HG03196 (cell line): ENCODE results near the gene GXYLT1.
A peak's percentile ranks its signal among the peaks of the same experiment; 100 is the strongest.
"Not testable (repeated sequence)": the region's sequence is repeated elsewhere in the genome, so short reads cannot be mapped to it uniquely, and the experiment has no call there.

Experiments used
- ATAC-seq: cut with Tn5 transposase; IDR thresholded peaks from one replicate; pipeline ENCODE4 v1.9.1; 2021; ENCODE audit not compliant: unreplicated experiment

The GXYLT1 gene

DNA sequence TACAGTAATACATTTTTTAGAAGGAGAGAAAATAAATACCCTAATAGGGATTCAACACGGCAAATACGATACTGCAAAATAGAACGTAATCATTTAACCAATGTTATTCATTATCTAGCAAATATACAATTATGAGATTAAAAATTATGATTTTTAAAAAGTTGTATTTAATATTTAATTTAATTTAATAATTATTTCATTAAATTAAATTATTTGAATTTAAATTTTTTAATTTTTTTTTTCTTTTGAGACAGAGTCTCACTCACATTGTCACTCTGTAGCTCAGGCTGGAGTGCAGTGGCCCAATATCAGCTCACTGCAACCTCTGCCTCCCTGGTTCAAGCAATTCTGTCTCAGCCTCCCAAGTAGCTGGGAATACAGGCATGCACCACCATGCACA lies 42.0 kb downstream of the GXYLT1 start:
- no peak for ATAC-seq

DNA sequence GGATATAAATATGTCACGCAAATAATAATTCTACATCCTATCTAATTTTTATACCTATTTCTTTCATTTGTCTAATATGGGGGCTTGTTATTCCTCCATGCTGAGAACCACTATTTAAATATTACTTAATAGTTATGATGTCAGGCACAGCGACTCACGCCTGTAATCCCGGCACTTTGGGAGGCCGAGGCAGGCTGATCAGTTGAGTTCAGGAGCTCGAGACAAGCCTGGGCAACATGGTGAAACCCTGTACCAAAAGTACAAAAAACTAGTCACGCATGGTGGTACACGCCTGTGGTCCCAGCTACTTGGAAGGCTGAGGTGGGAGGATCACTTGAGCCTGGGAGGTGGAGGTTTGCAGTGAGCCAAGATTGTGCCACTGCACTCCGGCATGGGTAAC lies 45.2 kb downstream of the GXYLT1 start:
- no peak for ATAC-seq

GRCh38 chr12:42097971-42098370 lies 46.7 kb downstream of the GXYLT1 start:
- ATAC-seq = peak; percentile 86

GRCh38 chr12:42094277-42094676 lies 50.4 kb downstream of the GXYLT1 start:
- ATAC-seq = no peak

DNA sequence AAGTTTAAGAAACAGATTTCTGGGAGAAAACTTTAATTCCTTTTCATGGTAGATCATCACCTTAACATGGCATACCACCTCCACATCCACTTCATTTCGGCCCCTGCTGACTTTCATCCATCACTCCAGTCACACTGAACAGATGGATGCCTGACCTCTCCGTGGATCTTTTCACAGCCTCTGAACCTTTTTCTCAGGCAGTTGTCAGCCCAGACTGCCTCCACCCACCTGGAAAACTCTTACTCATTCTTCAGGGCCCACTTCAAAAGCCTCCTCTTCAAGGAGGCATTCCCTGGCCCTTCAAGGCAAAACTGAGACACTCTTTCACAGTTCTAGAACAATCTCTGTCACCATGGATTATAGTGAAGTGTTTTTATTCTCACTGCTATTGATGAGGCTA lies 52.9 kb downstream of the GXYLT1 start:
- no peak for ATAC-seq

DNA sequence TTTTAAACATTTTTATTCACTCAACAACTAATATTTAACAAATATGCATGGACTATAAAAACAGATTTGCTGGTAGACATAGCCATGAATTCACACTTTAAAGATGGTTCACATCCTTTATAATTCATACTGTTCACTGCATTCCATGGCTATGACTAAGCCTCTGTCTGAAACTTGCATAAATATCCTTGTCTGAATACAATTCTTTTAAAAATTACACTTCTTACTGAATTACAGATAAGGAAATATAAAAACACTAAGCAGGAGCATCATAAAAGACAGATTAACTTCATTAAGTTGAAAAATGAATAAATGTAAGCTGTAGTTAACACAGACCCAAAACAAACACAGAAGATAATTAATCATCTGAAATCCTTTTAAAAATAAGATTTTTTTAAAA lies 53.8 kb downstream of the GXYLT1 start:
- no peak for ATAC-seq

DNA sequence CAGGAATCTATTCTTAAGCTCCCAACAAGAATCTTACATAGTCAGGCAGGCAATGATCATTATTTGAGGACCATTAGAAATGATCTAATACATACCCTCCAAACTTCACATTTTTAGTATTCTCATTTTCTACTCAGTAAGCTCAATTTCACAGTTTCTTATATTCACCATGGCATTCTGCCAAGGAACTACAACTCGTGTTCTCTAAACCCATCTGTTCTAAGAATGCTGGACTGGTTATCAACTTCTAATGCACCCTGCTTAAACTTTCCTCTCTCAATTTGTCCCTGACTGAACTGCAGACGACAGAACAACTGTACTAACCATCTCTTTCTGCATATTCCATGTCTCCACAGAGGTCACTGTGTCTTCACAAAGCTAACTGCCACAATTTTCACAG lies 58.6 kb downstream of the GXYLT1 start:
- no peak for ATAC-seq

DNA sequence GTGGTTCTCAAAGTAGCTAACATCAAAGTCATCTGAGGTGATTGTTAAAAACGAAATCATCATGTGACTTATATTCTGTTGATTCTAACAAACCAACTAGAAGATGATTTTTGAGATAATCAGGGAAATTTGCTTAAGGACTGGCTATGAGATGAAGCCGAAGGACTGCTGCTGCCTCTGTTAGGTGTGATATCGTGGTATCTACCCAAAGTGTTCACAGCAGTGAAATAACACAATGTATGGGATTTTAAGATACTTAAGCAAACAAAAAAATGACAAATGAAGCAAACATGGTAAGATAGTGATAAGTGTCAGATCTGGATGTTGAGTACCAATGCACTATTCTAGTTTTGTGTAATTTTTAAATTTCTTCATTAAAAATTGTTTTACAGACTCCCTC lies 59.1 kb downstream of the GXYLT1 start:
- no peak for ATAC-seq

- no peak for ATAC-seq
These were observed 60.2 kb downstream of the GXYLT1 start for GRCh38 chr12:42084522-42084921.

- ATAC-seq = no peak
These were observed 67.7 kb downstream of the GXYLT1 start for GRCh38 chr12:42076976-42077375.

DNA sequence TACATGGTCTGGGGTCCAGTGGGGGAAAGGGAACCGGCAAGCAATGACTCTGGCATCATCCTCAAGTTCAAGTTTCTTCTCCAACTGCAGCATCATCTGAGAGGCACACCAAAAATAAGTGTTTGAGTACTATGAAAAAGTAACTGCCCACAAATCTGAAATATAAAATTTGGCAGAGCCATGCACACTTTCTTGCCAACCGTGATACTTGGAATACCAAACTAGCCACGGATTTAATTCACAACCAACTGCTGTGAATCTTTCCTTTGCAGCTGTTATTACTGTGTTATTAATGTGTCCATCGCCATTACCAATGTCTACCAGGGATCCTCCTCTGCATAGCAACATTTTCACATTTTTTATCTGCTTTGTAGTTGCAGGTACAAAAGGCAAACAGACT lies 74.6 kb downstream of the GXYLT1 start:
- ATAC-seq = no peak

DNA sequence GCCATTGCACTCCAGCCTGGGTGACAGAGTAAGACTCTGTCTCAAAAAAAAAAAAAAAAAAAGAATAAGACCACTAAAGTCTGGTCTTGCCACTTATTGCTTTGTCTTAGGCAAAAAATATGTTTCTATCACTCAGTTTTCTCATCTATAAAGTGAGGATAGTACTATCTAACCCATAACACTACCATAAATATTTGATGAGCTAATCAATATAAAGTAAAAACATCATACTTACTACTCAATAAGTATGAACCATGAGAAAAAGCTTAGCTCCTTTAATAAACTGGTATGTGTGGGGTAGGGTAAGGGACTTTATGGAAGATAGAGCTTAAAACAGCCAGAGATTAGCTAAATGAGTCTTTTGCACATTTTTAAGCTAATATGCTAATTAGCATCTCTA lies 85.5 kb downstream of the GXYLT1 start:
- no peak for ATAC-seq

- ATAC-seq = no peak
These were observed 88.5 kb downstream of the GXYLT1 start for GRCh38 chr12:42056130-42056529.

- no peak for ATAC-seq
These were observed 91.2 kb downstream of the GXYLT1 start for GRCh38 chr12:42053456-42053855.

DNA sequence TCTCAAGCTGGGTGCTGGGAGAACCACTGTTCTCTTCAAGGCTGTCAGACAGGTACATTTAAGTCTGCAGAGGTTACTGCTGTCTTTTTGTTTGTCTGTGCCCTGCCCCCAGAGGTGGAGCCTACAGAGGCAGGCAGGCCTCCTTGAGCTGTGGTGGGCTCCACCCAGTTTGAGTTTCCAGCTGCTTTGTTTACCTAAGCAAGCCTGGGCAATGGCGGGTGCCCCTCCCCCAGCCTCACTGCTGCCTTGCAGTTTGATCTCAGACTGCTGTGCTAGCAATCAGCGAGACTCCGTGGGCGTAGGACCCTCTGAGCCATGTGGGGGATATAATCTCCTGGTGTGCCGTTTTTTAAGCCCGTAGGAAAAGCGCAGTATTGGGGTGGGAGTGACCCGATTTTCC lies 95.7 kb downstream of the GXYLT1 start:
- not testable (repeated sequence) for ATAC-seq

DNA sequence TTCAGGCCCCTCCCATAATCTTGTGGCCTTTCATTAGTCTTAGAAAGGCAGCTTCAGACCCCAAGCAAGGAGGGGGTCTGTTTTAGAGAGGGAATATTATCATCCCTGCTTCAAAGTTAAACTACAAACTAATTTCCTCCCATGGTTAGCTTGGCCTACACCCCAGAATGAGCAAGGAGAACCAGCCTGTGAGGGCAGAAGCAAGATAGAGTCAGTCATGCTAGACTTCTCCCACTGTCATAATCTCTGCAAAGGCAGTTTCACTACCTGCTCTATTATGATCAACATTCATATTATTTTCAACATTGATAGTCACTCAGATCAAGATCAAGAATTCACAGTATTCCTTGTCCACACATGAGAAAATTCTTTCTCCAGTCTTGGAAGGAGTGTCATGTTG lies 105.1 kb downstream of the GXYLT1 start:
- ATAC-seq = no peak

- ATAC-seq = no peak
These were observed 105.5 kb downstream of the GXYLT1 start for GRCh38 chr12:42039176-42039575.

GRCh38 chr12:42031847-42032564 lies 112.7 kb downstream of the GXYLT1 start:
- no peak for ATAC-seq
